GM20000 (cell line): ENCODE results near the gene CHST13.

Experiments
- DNase-seq: peaks from one replicate; pipeline ENCODE4 v3.0.0; 2012; ENCODE audit warnings: low spot score
- TF ChIP-seq, protein P1 (sequence below): IDR thresholded peaks from 2 replicates; pipeline ENCODE4 v1.5.1; 2012; ENCODE audit warnings: mild to moderate bottlenecking, control low read depth; ENCODE audit errors: extremely low read depth, missing control alignments

The CHST13 gene

DNA sequence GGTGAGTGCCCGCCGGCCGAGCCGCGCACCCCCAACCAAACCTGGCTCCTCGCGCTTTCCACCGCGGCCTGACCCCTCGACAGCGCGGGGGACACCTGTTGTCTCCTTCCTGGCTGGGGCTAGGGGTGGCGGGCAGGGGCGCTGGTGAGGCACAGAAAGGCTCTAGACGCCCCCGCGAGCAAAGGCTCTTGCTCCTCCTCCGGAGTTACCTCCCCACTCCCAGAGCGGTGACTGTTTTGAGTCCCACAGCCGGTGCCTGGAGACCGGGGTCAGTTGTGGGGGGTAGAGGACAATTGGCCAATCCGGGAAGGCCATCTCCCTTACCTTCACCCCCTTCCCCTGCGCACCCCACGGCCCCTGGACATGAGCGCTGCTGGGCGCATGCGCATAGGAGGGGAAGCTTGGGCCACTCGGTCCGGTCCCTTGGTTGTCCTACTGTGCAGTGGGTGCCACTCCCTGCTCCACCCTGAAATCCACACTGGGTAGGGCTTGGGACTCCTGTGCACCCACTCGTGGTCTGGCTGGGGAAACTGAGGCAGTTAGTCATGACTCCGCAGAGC is 554 bp downstream of the CHST13 start:
- DNase-seq: no peak
- TF ChIP-seq, protein P1, sequence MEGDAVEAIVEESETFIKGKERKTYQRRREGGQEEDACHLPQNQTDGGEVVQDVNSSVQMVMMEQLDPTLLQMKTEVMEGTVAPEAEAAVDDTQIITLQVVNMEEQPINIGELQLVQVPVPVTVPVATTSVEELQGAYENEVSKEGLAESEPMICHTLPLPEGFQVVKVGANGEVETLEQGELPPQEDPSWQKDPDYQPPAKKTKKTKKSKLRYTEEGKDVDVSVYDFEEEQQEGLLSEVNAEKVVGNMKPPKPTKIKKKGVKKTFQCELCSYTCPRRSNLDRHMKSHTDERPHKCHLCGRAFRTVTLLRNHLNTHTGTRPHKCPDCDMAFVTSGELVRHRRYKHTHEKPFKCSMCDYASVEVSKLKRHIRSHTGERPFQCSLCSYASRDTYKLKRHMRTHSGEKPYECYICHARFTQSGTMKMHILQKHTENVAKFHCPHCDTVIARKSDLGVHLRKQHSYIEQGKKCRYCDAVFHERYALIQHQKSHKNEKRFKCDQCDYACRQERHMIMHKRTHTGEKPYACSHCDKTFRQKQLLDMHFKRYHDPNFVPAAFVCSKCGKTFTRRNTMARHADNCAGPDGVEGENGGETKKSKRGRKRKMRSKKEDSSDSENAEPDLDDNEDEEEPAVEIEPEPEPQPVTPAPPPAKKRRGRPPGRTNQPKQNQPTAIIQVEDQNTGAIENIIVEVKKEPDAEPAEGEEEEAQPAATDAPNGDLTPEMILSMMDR: no peak

DNA sequence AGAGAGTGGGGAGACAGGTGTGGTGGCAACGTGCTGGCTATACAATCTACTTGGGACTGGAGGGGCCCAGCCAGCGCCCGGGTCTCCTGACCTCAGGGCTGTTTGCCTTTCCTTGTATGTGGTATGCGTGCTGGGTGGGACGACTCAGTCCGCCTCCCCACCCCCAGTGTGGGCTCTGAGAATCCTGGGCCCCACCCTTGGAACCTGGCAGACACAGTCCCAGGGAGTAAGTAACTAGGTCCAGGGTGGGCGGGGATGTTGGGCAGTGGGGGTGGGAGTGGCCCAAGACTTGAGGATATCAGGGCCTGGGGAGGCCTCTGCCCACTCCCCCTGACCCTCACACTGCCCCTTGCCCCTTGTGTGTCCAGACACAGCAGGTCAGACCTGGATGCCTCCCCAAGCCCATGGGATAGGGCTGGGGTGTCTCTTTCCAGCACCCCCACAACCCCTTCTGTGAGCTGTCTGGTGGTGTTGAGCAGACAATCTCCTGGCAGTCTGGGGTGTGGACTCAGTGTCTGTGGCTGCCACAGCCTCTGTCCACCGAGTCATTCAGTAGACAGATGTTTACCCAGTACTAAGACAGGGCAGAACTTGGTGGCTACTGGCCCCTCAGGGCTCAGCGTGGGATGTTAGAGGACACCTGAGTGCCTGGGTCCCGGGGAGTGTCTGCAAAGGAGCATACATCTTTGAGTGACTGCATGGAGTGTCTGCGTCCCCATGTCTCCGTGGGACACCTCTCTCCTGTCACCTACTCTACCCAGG is 1.3 kb downstream of the CHST13 start:
- TF ChIP-seq, protein P1: no peak
- DNase-seq: no peak

DNA sequence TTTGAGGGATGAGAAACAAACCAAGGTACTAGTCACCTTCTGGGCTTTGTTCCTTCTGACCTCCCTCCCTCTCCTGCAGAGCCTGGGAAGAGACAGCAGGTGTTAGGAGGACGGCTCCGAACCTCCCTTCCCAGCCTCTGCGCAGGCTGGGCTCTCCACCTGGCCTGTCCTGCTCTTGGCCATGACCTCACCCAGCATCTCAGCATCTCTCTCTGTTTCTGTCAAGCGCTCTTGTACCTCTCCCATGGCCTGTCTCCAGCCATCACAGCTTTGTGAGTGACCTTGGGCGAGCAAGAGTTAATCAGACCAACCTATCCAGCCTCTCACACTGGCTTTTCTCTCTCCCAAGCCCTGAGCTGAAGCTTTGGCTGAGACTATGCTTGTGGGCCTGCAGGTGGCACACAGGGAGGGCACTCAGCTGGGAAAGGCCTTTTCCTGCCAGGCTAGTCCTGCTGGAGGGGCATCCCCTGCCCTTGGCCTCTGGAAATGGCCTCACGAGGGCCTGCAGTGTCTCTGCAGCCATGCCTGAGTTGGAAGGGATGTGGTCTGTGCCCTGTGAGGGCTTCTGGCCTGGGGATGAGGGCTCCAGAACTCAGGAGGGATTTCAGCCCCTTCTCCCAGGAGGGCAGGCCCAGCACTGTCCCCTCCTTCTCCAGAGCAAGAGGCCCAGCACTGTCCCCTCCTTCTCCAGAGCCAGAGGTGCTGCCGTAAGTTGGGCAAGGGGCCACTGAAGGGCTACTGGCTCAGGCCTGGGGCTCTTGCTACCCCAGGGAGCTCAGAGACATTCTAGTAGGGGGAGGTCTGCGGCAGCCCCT is 2.1 kb downstream of the CHST13 start:
- no peak for DNase-seq
- TF ChIP-seq, protein P1: no peak

DNA sequence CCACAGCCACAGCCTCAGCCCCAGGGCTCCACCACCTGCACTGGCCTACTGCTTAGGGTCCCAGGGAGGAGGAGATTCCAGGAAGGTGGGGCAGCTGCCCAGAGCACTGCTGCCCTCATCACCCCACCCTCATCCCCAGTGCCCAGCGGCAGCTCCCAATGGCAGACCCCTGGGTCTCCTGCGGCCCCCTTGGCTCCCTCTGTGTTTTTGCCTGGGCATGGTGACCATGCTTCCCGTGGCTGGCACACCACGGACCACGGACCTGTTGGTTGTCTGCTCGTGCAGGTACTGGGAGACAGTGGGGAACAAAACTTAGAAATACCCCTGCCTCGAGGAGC is 2.7 kb downstream of the CHST13 start:
- TF ChIP-seq, protein P1: no peak
- DNase-seq: no peak

DNA sequence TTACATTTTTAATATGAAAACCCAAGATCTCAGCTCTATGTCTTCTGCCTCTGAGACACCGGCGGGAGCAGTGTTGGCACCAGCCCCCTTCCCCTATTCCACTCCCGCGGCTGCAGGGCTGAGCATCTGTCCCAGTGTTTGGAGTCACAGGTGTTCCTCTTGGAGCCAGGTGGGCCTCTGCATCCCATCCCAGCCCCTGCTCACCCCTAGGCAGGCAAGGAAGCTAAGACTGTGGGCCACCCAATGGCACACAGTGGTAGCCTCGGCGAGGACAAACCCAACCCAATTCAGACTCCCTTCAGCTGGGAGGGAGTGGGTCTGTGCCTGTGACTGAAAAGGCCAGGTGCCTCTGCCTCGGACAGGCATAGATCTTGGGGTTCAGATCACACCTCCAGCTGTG is 3.1 kb downstream of the CHST13 start:
- TF ChIP-seq, protein P1: no peak
- DNase-seq: no peak

DNA sequence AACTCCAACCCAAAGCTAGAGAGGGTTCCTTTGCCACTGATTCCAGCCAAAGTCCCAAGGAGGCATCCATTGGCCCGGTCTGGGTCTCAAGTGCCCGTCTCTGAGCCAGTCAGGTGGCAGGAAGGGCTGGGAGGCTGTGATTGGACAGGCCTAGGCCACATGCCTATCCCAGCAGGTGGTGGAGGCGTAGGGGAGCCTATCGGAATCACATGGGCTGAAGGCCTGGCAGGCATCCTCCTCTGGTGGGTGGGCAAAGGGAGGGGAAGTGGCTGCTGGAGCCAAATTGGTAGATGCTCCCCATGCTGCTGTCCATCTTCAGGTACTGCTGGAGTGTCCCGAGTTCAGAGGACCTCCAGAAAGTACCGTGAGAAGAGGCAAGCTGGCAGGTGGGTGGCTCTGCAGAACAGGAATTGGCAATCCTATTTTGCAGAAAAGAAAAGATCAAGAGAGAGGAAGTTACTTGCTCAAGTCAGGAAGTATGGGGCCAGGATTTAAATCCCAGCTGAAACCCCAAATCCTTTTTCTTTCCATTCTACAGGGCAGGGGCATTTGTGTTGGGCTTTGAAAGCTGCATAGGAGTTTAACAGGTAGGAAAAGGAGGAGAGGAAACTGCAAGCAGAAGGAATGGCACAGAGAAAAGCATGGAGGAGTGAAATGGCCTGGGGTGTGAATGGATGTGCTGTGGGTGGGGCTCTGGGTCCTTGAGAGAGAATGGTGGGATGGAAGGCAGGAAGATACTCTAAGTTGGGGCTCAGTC is 3.7 kb downstream of the CHST13 start:
- TF ChIP-seq, protein P1: no peak
- no peak for DNase-seq

DNA sequence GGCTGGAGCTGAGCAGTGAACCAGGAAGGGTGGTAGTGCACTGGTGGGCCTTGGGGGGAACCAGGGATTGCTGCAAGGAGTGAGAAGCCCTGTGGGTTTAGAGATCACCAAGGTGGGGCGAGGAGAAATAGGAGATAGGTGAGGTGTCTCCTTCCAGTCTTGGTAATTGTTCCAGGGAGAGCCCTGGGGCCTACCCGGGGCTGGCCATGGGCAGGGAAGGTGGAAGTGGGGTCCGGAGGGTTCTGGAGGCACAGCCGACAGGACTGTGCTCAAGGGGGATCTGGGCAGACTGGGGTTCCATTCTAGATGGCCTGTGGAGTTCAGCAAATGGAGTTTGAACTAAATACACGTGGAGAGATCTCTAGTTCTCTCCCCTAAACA is 4.5 kb downstream of the CHST13 start:
- TF ChIP-seq, protein P1: no peak
- no peak for DNase-seq
